ENCODE data around the gene CASK.
A peak's percentile ranks its signal among the peaks of the same experiment; 100 is the strongest.

The CASK gene

GRCh38 chrX:41491267-41492004 is 431.9 kb downstream of the CASK start:
- peak; percentile 93 for ATAC-seq
- TF ChIP-seq ZNF8 (CRISPR knock-in tag; IDR thresholded peaks at IDR 0.05) (no peak), BACH2 (CRISPR knock-in tag; IDR thresholded peaks at IDR 0.05; ENCODE audit: borderline replicate concordance) (no peak), ZNF70 (CRISPR knock-in tag; IDR thresholded peaks at IDR 0.05) (no peak), ZFP3 (CRISPR knock-in tag; IDR thresholded peaks at IDR 0.05) (no peak), RARB (CRISPR knock-in tag; IDR thresholded peaks at IDR 0.05) (no peak), GLIS3 (CRISPR knock-in tag; IDR thresholded peaks at IDR 0.05) (no peak), CREB5 (CRISPR knock-in tag; IDR thresholded peaks at IDR 0.05; ENCODE audit: low read depth) (no peak), ESRRG (CRISPR knock-in tag; IDR thresholded peaks at IDR 0.05) (no peak), CSDC2 (CRISPR knock-in tag; IDR thresholded peaks at IDR 0.05) (no peak), ZFP30 (CRISPR knock-in tag; IDR thresholded peaks at IDR 0.05) (no peak)

- no peak for ATAC-seq
- no peak for TF ChIP-seq PATZ1 (CRISPR knock-in tag; IDR thresholded peaks at IDR 0.05; ENCODE audit: borderline replicate concordance)
- TF ChIP-seq PPARA (CRISPR knock-in tag; IDR thresholded peaks at IDR 0.05; ENCODE audit: borderline replicate concordance): no peak
- TF ChIP-seq POU6F1 (CRISPR knock-in tag; IDR thresholded peaks at IDR 0.05; ENCODE audit: borderline replicate concordance, low read depth): no peak
- TF ChIP-seq ESRRG (CRISPR knock-in tag; IDR thresholded peaks at IDR 0.05): no peak
- no peak for TF ChIP-seq TSHZ2 (CRISPR knock-in tag; IDR thresholded peaks at IDR 0.05)
- TF ChIP-seq CSRNP3 (CRISPR knock-in tag; IDR thresholded peaks at IDR 0.05): no peak
- no peak for TF ChIP-seq TOX (CRISPR knock-in tag; IDR thresholded peaks at IDR 0.05; ENCODE audit: borderline replicate concordance)
- TF ChIP-seq BACH2 (CRISPR knock-in tag; IDR thresholded peaks at IDR 0.05; ENCODE audit: borderline replicate concordance): no peak
- TF ChIP-seq RARB (CRISPR knock-in tag; IDR thresholded peaks at IDR 0.05): no peak
- no peak for TF ChIP-seq ZFP30 (CRISPR knock-in tag; IDR thresholded peaks at IDR 0.05)
- TF ChIP-seq CREB5 (CRISPR knock-in tag; IDR thresholded peaks at IDR 0.05; ENCODE audit: low read depth): no peak
- TF ChIP-seq ZNF565 (CRISPR knock-in tag; conservative IDR thresholded peaks at IDR 0.05; ENCODE audit: low read depth): no peak
- no peak for TF ChIP-seq SNAI2 (CRISPR knock-in tag; IDR thresholded peaks at IDR 0.05)
Measured at GRCh38 chrX:41490446-41490845, 432.9 kb downstream of the CASK start.

Measured in SK-N-SH treated with all-trans-retinoic acid at 6 μM for 48 hours (cell line).